Sigmoid colon (tissue), 7 donors: ENCODE data around the gene CFAP126. TPM values are rescaled to one million over a fixed set of nuclear protein-coding genes. Genes with fewer than 3 reads are reported as not detected.
"Not testable (repeated sequence)": the region's sequence is repeated elsewhere in the genome, so short reads cannot be mapped to it uniquely, and the experiment has no call there.

Experiments used
- DNase-seq: peaks from one replicate; pipeline ENCODE4 v3.0.0-alpha.2; 2019
- H3K27ac ChIP-seq, 4 donors: fragments of 200-600 bp; sonication (generic); one replicate each; pipeline ENCODE4 v1.5.1; 2016 to 2019; ENCODE audit warnings: mild to moderate bottlenecking in 1 of 4
- H3K27me3 ChIP-seq, 3 donors: fragments of 200-600 bp; sonication (generic); one replicate each; pipeline ENCODE4 v1.5.1; 2019; ENCODE audit warnings: mild to moderate bottlenecking in 1 of 3
- H3K36me3 ChIP-seq, 4 donors: fragments of 200-600 bp; sonication (generic); one replicate each; pipeline ENCODE4 v1.5.1; 2016 to 2019
- H3K4me1 ChIP-seq, 4 donors: fragments of 200-600 bp; sonication (generic); one replicate each; pipeline ENCODE4 v1.5.1; 2017 to 2019
- H3K4me3 ChIP-seq, 4 donors: fragments of 200-600 bp; sonication (generic); one replicate each; pipeline ENCODE4 v1.5.1; 2017 to 2019; ENCODE audit warnings: mild to moderate bottlenecking in 2 of 4, moderate library complexity in 1 of 4
- H3K9me3 ChIP-seq, 4 donors: fragments of 200-600 bp in 3 of 4; sonication (generic) in 3 of 4; one replicate each; pipeline versions ENCODE4 v1.5.1 to v1.6.1; 2013 to 2019
- CTCF ChIP-seq, 4 experiments: fragments of 450-650 bp in 3 of 4; fragments of 200-600 bp in 1 of 4; IDR thresholded peaks; one replicate each; pipeline ENCODE4 v1.5.1; 2016 to 2019; ENCODE audit warnings: antibody characterized with exemption in 4 of 4, mild to moderate bottlenecking in 3 of 4, moderate library complexity in 2 of 4
- EP300 ChIP-seq, 4 donors: sonication (generic); formaldehyde crosslinking; IDR thresholded peaks; one replicate each; pipeline ENCODE4 v1.6.1; 2017; ENCODE audit warnings: antibody characterized with exemption in 4 of 4
- POLR2A ChIP-seq, 2 donors: fragments of 450-650 bp; IDR thresholded peaks; one replicate each; pipeline ENCODE4 v1.6.1; 2016; ENCODE audit warnings: antibody characterized with exemption in 2 of 2, mild to moderate bottlenecking in 2 of 2, moderate library complexity in 2 of 2
- POLR2AphosphoS5 ChIP-seq, 4 donors: sonication (generic); formaldehyde crosslinking; IDR thresholded peaks; one replicate each; pipeline ENCODE4 v1.6.1; 2017; ENCODE audit warnings: antibody characterized with exemption in 4 of 4
- WGBS, 2 donors: extraction: QIAGEN DNeasy Blood & Tissue Kit; methylation state at CpG; one replicate each; pipeline ENCODE4 v1.1.7; 2013; 5-methylcytosine and 5-hydroxymethylcytosine counted together
- intact Hi-C: fragments of 100-400 bp; cut with DNase I; formaldehyde crosslinking; loops from one replicate; pipeline ENCODE4 v1.15.1; 2023
- polyA plus RNA-seq, 3 donors: library from polyadenylated mRNA; stranded (reverse); fragments of 200-250 nt; gene quantifications; one replicate each; pipeline ENCODE4 v1.2.3, GENCODE V29; 2013
- total RNA-seq, 4 donors: library from RNA; depleted of rRNA; stranded (reverse); fragments of >200 nt; gene quantifications; one replicate each; pipeline ENCODE4 v1.1.0, GENCODE V29; 2016
- donor health status: healthy with polysubstance abuse.
- donor health status: Bipolar disorder and iron deficiency.
- donor health status: healthy.

Gene CFAP126
- total and polyA plus RNA-seq, 7 donors, result not detected

GRCh38 chr1:161342177-161342576 lies 25.5 kb downstream of the CFAP126 start:
- TF ChIP-seq EP300 (IDR thresholded peaks at IDR 0.05) (no peak), POLR2AphosphoS5 (IDR thresholded peaks at IDR 0.05) (no peak)
- no peaks in the 10 kb centered on the region for H3K9me3 ChIP-seq
- DNase-seq, result no peak
- intact Hi-C loops, result no loop called here
- peaks cover 7 to 80% (median 17%) of the 10 kb centered on the region in 4 donors for H3K36me3 ChIP-seq
- no peak overlapping the region for H3K4me3 ChIP-seq
- WGBS, 2 donors, result 94 to 99% methylated on average over 2 of the region's 2 CpGs
- H3K27ac ChIP-seq, result no peak overlapping the region
- H3K4me1 ChIP-seq, result no peaks in the 10 kb centered on the region
- no peaks in the 10 kb centered on the region for H3K27me3 ChIP-seq

GRCh38 chr1:161335796-161336195 lies 31.9 kb downstream of the CFAP126 start:
- DNase-seq, result no peak
- Histone ChIP-seq H3K27me3 (no peaks in the 10 kb centered on the region), H3K36me3 (peaks cover 11 to 80% (median 36%) of the 10 kb centered on the region in 4 donors), H3K4me3 (no peak overlapping the region), H3K4me1 (no peaks in the 10 kb centered on the region), H3K27ac (no peak overlapping the region), H3K9me3 (no peaks in the 10 kb centered on the region)
- TF ChIP-seq EP300 (IDR thresholded peaks at IDR 0.05) (no peak), POLR2A (IDR thresholded peaks at IDR 0.05) (no peak), POLR2AphosphoS5 (IDR thresholded peaks at IDR 0.05) (no peak), CTCF (IDR thresholded peaks at IDR 0.05) (no peak)
- intact Hi-C loops, result no loop called here
- WGBS, 2 donors, result 91 to 93% methylated on average over 3 of the region's 3 CpGs

GRCh38 chr1:161333166-161333565 lies 34.5 kb downstream of the CFAP126 start:
- WGBS, 2 donors, result 95 to 96% methylated on average over 9 of the region's 9 CpGs
- no peaks in the 10 kb centered on the region for H3K4me1 ChIP-seq
- no peaks in the 10 kb centered on the region for H3K27me3 ChIP-seq
- peaks cover 19 to 91% (median 51%) of the 10 kb centered on the region in 4 donors for H3K36me3 ChIP-seq
- no peak for TF ChIP-seq POLR2A (IDR thresholded peaks at IDR 0.05)
- TF ChIP-seq POLR2AphosphoS5 (IDR thresholded peaks at IDR 0.05), result no peak
- TF ChIP-seq EP300 (IDR thresholded peaks at IDR 0.05), result no peak
- no peak for TF ChIP-seq CTCF (IDR thresholded peaks at IDR 0.05)
- H3K27ac ChIP-seq, result no peak overlapping the region
- H3K9me3 ChIP-seq, result no peaks in the 10 kb centered on the region
- intact Hi-C loops, result no loop called here
- DNase-seq, result no peak
- no peak overlapping the region for H3K4me3 ChIP-seq

- peaks cover 28 to 96% (median 54%) of the 10 kb centered on the region in 4 donors for H3K36me3 ChIP-seq
- no peaks in the 10 kb centered on the region for H3K9me3 ChIP-seq
- TF ChIP-seq CTCF (IDR thresholded peaks at IDR 0.05), result no peak
- TF ChIP-seq POLR2AphosphoS5 (IDR thresholded peaks at IDR 0.05), result no peak
- TF ChIP-seq EP300 (IDR thresholded peaks at IDR 0.05), result no peak
- TF ChIP-seq POLR2A (IDR thresholded peaks at IDR 0.05), result no peak
- DNase-seq, result no peak
- H3K4me3 ChIP-seq, result no peak overlapping the region
- no peaks in the 10 kb centered on the region for H3K27me3 ChIP-seq
- no peak overlapping the region for H3K27ac ChIP-seq
- WGBS, 2 donors, result 95 to 97% methylated on average over 4 of the region's 4 CpGs
- intact Hi-C loops, result no loop called here
- no peaks in the 10 kb centered on the region for H3K4me1 ChIP-seq
These were observed 37.3 kb downstream of the CFAP126 start for GRCh38 chr1:161330346-161330745.

- WGBS, 2 donors, result 78 to 87% methylated on average over 4 of the region's 4 CpGs
- intact Hi-C loops, result no loop called here
- no peaks in the 10 kb centered on the region for H3K27me3 ChIP-seq
- no peak overlapping the region for H3K4me3 ChIP-seq
- H3K27ac ChIP-seq, result no peak overlapping the region
- no peaks in the 10 kb centered on the region for H3K4me1 ChIP-seq
- no peaks in the 10 kb centered on the region for H3K9me3 ChIP-seq
- TF ChIP-seq POLR2AphosphoS5 (IDR thresholded peaks at IDR 0.05), result no peak
- TF ChIP-seq EP300 (IDR thresholded peaks at IDR 0.05), result no peak
- no peak for TF ChIP-seq POLR2A (IDR thresholded peaks at IDR 0.05)
- no peak for TF ChIP-seq CTCF (IDR thresholded peaks at IDR 0.05)
- H3K36me3 ChIP-seq, result peaks cover 9 to 61% (median 17%) of the 10 kb centered on the region in 4 donors
- no peak for DNase-seq
These were observed 43.7 kb downstream of the CFAP126 start for GRCh38 chr1:161324020-161324419.

GRCh38 chr1:161315841-161316674 lies 51.6 kb downstream of the CFAP126 start:
- intact Hi-C loops, H3K4me3 ChIP-seq, H3K27ac ChIP-seq, H3K27me3 ChIP-seq, DNase-seq, H3K9me3 ChIP-seq: not testable (repeated sequence)
- WGBS, 2 donors, result 83 to 87% methylated on average over 17 of the region's 17 CpGs
- Histone ChIP-seq H3K4me1 (peaks cover 0 to 18% (median 16%) of the 10 kb centered on the region in 4 donors), H3K36me3 (peaks cover 0 to 13% (median 0%) of the 10 kb centered on the region in 4 donors)
